NB4 (cell line): Measurements from ENCODE around the gene CAMTA1.

Experiments
- DNase-seq: peaks from one replicate; pipeline ENCODE4 v3.0.0; 2010; ENCODE audit warnings: low read depth
- H3K4me3 ChIP-seq: one replicate; pipeline ENCODE4 v1.5.1; 2011; ENCODE audit warnings: mild to moderate bottlenecking, low read depth, low read length, moderate library complexity
- CTCF ChIP-seq: IDR thresholded peaks from one replicate; pipeline ENCODE4 v1.5.1; 2012; ENCODE audit warnings: low read depth, low read length
- MAX ChIP-seq: IDR thresholded peaks from 2 replicates; pipeline ENCODE4 v1.6.1; 2011; ENCODE audit warnings: low read depth, low read length
- MYC ChIP-seq: IDR thresholded peaks from 2 replicates; pipeline ENCODE4 v1.6.1; 2011; ENCODE audit warnings: low read depth, low read length
- POLR2A ChIP-seq: IDR thresholded peaks from 2 replicates; pipeline ENCODE4 v1.6.1; 2011; ENCODE audit warnings: mild to moderate bottlenecking; ENCODE audit not compliant: insufficient read length; ENCODE audit errors: extremely low read depth

CAMTA1 gene

GRCh38 chr1:7572654-7573152, 787.4 kb downstream of the CAMTA1 start:
- H3K4me3 ChIP-seq, result no peak overlapping the region
- TF ChIP-seq MYC, result no peak
- no peak for DNase-seq

GRCh38 chr1:7573481-7573880, 788.2 kb downstream of the CAMTA1 start:
- no peak for DNase-seq
- no peak for TF ChIP-seq CTCF
- no peak for TF ChIP-seq MYC
- no peak for TF ChIP-seq POLR2A
- H3K4me3 ChIP-seq, result no peak overlapping the region

GRCh38 chr1:7574121-7575040, 789.1 kb downstream of the CAMTA1 start:
- DNase-seq, result no peak
- no peak overlapping the region for H3K4me3 ChIP-seq
- TF ChIP-seq POLR2A (no peak), MAX (no peak), CTCF (no peak), MYC (no peak)

GRCh38 chr1:7575041-7575400, 789.8 kb downstream of the CAMTA1 start:
- no peak for DNase-seq
- TF ChIP-seq MAX (no peak), POLR2A (no peak), MYC (no peak), CTCF (no peak)
- no peak overlapping the region for H3K4me3 ChIP-seq

GRCh38 chr1:7576946-7577657, 791.8 kb downstream of the CAMTA1 start:
- DNase-seq, result no peak
- TF ChIP-seq MAX, result no peak
- TF ChIP-seq POLR2A, result no peak
- TF ChIP-seq CTCF, result no peak
- no peak for TF ChIP-seq MYC
- no peak overlapping the region for H3K4me3 ChIP-seq

GRCh38 chr1:7578206-7578605, 793.0 kb downstream of the CAMTA1 start:
- TF ChIP-seq MAX, result no peak
- no peak for TF ChIP-seq CTCF
- no peak for TF ChIP-seq MYC
- no peak for TF ChIP-seq POLR2A
- no peak overlapping the region for H3K4me3 ChIP-seq
- DNase-seq, result no peak
